ENCODE results near the gene JAGN1.
"Not testable (repeated sequence)": the region's sequence is repeated elsewhere in the genome, so short reads cannot be mapped to it uniquely, and the experiment has no call there.

JAGN1 gene

GRCh38 chr3:9899289-9899791, 8.9 kb downstream of the JAGN1 start:
- intact Hi-C loops (cut with DNase I; ENCODE audit: low total_unique reads): no loop called here
- peaks cover 0 to 5% (median 0%) of the 10 kb centered on the region in 3 donors for H3K36me3 ChIP-seq
- TF ChIP-seq, protein P1, sequence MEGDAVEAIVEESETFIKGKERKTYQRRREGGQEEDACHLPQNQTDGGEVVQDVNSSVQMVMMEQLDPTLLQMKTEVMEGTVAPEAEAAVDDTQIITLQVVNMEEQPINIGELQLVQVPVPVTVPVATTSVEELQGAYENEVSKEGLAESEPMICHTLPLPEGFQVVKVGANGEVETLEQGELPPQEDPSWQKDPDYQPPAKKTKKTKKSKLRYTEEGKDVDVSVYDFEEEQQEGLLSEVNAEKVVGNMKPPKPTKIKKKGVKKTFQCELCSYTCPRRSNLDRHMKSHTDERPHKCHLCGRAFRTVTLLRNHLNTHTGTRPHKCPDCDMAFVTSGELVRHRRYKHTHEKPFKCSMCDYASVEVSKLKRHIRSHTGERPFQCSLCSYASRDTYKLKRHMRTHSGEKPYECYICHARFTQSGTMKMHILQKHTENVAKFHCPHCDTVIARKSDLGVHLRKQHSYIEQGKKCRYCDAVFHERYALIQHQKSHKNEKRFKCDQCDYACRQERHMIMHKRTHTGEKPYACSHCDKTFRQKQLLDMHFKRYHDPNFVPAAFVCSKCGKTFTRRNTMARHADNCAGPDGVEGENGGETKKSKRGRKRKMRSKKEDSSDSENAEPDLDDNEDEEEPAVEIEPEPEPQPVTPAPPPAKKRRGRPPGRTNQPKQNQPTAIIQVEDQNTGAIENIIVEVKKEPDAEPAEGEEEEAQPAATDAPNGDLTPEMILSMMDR (IDR thresholded peaks at IDR 0.05): no peak
- no peak overlapping the region for H3K4me3 ChIP-seq
- H3K4me1 ChIP-seq: peaks cover 0 to 37% (median 17%) of the 10 kb centered on the region in 4 donors
- no peaks in the 10 kb centered on the region for H3K27me3 ChIP-seq
- no peak for DNase-seq
- H3K27ac ChIP-seq: no peak overlapping the region
- no peaks in the 10 kb centered on the region for H3K9me3 ChIP-seq

DNA sequence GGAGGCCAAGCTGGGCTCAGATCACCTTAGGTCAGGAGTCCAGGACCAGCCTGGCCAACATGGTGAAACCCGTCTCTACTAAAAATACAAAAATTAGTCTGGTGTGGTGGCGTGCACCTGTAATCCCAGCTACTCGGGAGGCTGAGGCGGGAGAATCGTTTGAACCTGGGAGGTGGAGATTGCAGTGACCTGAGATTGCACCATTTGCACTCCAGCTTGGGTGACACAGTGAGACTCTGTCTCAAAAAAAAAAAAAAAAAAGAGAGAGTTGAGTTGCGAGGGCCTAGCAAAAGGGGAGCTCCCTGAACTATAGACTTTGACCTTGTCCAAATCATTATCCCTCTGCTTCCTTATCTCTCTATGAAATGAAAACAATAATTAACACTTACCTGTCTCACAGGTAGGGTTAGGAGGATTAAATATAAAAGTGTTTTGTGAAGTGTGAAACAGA, 10.6 kb downstream of the JAGN1 start:
- not testable (repeated sequence) for H3K27ac ChIP-seq, H3K27me3 ChIP-seq, H3K9me3 ChIP-seq, H3K4me3 ChIP-seq, H3K36me3 ChIP-seq, DNase-seq
- H3K4me1 ChIP-seq: peaks cover 0 to 42% (median 17%) of the 10 kb centered on the region in 4 donors
- intact Hi-C loops (cut with DNase I; ENCODE audit: low total_unique reads): loop anchor here (5.0 kb wide), 1 partner anchor 399 kb away; no protein-coding TSS in a partner anchor

DNA sequence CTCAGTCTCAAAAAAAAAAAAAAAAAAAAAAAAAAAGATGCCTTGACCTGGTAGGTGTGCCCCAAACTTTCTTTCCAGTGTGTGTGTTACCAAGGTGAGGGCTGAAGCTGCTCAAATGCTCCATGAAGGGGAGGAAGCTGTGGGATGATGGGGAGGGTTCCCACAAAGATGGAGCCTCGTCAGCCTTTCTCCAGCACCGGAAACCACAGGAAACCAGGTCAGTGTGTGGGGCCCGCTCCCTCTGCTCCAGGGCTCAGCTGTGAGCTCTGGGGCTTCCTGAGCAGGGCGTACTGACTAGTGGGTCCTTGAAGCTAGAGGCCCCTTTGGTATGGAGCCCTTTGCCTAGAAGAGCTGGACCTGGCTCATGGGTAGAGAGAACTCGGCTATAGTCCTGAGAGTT, 11.6 kb downstream of the JAGN1 start:
- peak overlapping the region; percentile 79 to 82 for H3K27ac ChIP-seq
- H3K27me3 ChIP-seq: no peaks in the 10 kb centered on the region
- no peaks in the 10 kb centered on the region for H3K9me3 ChIP-seq
- H3K4me1 ChIP-seq: peaks cover 0 to 47% (median 17%) of the 10 kb centered on the region in 4 donors
- no peak overlapping the region for H3K4me3 ChIP-seq
- peaks cover 4 to 9% (median 7%) of the 10 kb centered on the region in 3 donors for H3K36me3 ChIP-seq
- TF ChIP-seq, protein P1 (IDR thresholded peaks at IDR 0.05): no peak
- DNase-seq: no peak
- intact Hi-C loops (cut with DNase I; ENCODE audit: low total_unique reads): loop anchor here (5.0 kb wide), 1 partner anchor 400 kb away; no protein-coding TSS in a partner anchor

DNA sequence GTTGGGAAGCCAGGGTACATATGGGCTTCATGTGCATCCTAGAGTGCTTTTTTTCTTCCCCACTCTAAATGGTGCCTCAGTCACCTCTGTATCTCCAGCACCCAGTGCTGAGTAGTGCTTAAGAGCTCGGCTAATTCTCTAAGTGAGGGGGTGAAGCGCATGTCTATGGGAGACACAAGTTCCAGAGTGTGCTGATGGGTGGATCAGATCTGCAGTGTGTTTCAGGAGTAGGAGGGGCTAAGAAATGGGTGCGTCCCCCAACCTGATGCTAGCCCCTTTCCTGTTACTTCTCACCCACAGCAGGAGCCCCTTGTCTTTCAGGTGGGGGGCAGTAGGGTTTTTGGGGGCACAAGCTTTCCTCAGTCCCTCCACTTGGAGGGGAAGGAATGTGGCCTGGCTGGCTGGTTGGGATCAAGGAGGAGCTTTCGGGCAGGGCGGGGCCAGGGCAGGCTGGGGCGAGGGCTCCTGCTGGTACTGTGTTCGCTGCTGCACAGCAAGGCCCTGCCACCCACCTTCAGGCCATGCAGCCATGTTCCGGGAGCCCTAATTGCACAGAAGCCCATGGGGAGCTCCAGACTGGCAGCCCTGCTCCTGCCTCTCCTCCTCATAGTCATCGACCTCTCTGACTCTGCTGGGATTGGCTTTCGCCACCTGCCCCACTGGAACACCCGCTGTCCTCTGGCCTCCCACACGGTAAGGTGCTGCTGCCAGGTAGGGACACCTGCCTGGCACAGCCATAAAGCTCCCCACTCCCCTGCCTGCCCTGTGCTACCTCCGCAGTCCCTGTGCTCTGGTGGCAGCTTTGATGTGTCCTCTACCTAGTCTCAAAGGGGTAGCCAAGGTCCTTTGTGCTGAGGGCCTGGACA, 12.2 kb downstream of the JAGN1 start, which contains the start of gene IL17RE:
Gene IL17RE (plus strand): TSS at position 477 of the 866 bp plus-strand sequence. CDS start 85 bp downstream, at position 562.
- DNase-seq: peak in 1 of 2 donors; percentile 80
- intact Hi-C loops (cut with DNase I; ENCODE audit: low total_unique reads): loop anchor here (5.0 kb wide), 1 partner anchor 400 kb away; no protein-coding TSS in a partner anchor
- Histone ChIP-seq H3K27me3 (no peaks in the 10 kb centered on the region), H3K4me3 (peak within 1 kb of the TSS; percentile 53 to 65), H3K36me3 (peaks cover 8 to 15% (median 9%) of the 10 kb centered on the region in 3 donors), H3K9me3 (no peaks in the 10 kb centered on the region), H3K4me1 (peaks cover 0 to 46% (median 17%) of the 10 kb centered on the region in 4 donors), H3K27ac (peak within 1 kb of the TSS; percentile 79 to 82)
- TF ChIP-seq, protein P1 (IDR thresholded peaks at IDR 0.05): no peak

- peak in 1 of 2 donors; percentile 67 for DNase-seq
- Histone ChIP-seq H3K9me3 (no peaks in the 10 kb centered on the region), H3K27me3 (no peaks in the 10 kb centered on the region), H3K4me3 (peak overlapping the region; percentile 53 to 65), H3K4me1 (peaks cover 0 to 42% (median 17%) of the 10 kb centered on the region in 4 donors), H3K27ac (peak overlapping the region; percentile 79 to 82), H3K36me3 (peaks cover 8 to 21% (median 9%) of the 10 kb centered on the region in 3 donors)
- intact Hi-C loops (cut with DNase I; ENCODE audit: low total_unique reads): loop anchor here (5.0 kb wide), 1 partner anchor 401 kb away; no protein-coding TSS in a partner anchor
- TF ChIP-seq, protein P1 (IDR thresholded peaks at IDR 0.05): no peak
Measured at GRCh38 chr3:9903238-9903624, 12.8 kb downstream of the JAGN1 start.
